SHP77 treated with DMSO at 0.1 percent for 48 hours (cell line): Measurements from ENCODE around the gene HEMGN.
A peak's percentile ranks its signal among the peaks of the same experiment; 100 is the strongest.
"Not testable (repeated sequence)": the region's sequence is repeated elsewhere in the genome, so short reads cannot be mapped to it uniquely, and the experiment has no call there.

Source experiments
- DNase-seq: peaks from one replicate; lab custom pipeline; 2025; lab: John Stamatoyannopoulos, UW

Gene HEMGN

GRCh38 chr9:97963232-97963631, 25.3 kb upstream of the HEMGN start:
- no peak for DNase-seq

DNA sequence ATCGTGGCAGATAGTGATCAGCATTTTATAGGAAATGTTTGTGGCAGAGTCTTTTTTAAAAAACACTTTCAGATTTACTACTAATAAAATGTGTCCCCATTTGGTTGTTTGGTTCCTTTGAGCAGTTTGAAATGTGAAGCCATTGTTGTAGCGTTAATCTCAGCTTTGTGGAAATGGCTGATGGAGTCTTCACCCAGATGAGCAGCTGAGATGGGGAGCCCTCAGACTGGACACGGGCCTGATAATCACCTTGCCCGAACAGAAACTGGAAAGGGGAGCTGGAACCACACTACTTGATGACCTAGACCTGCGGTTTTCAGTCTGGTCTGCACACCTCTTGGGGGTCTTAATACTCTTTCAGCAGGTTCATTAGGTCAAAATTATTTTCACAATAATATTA, 24.6 kb upstream of the HEMGN start:
- no peak for DNase-seq

DNA sequence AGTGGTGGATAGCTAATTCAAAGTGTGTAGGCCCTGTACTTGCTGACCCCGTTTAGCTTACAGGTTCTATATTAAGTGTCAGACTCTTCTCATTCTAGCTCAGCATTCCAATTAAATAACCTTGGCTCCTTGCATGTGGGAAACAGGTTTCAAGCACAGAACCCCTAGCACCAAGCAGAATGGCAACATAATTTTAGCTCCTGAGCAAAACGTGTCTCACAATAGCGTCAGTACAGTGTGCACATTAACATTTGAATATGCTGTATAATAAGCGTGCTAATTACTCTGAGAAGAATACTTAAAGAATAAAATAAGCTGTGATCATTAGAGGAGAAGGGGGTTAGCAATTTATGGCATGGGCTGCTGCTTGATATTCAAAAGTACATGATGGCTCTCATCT, 24.2 kb upstream of the HEMGN start:
- DNase-seq, result no peak

DNA sequence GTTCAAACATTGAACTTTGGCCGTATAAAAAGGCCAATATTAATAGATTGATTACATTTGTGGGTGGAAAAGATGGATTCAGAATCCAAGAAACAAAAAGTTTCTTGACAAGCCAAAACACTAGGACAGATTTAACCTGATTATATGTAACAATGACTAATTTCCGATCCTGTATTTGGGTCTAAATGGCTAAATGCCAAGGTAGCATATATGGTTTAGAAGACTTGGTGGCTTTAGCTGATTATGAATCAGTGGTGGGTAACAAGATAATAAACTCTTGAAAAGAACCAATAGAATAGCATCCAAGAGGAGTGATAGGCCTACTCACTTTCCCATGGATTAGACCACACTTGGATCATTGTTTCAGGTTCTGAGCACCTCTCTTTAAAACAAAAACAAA, 23.4 kb upstream of the HEMGN start:
- DNase-seq, result no peak

GRCh38 chr9:97960678-97961328, 22.8 kb upstream of the HEMGN start:
- not testable (repeated sequence) for DNase-seq

DNA sequence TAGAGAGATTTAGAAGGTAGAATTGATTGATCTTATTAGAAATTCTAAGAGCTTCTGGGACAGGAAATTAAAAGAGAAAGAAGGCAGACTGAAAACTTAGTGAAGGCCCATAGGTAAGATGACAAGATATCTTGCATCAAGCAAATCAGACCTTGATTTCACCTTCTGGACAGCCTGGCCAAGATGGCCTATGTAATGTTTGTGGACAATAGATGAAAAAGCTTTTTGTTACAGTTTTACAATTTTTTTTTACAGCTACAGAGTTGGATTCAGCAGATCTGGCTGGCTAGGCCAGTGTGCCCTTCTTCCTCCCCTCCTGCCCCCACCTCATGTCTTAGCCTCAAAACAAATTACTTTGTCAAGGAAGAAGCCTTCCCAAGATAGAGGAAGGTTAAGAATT, 21.6 kb upstream of the HEMGN start:
- DNase-seq, result no peak

DNA sequence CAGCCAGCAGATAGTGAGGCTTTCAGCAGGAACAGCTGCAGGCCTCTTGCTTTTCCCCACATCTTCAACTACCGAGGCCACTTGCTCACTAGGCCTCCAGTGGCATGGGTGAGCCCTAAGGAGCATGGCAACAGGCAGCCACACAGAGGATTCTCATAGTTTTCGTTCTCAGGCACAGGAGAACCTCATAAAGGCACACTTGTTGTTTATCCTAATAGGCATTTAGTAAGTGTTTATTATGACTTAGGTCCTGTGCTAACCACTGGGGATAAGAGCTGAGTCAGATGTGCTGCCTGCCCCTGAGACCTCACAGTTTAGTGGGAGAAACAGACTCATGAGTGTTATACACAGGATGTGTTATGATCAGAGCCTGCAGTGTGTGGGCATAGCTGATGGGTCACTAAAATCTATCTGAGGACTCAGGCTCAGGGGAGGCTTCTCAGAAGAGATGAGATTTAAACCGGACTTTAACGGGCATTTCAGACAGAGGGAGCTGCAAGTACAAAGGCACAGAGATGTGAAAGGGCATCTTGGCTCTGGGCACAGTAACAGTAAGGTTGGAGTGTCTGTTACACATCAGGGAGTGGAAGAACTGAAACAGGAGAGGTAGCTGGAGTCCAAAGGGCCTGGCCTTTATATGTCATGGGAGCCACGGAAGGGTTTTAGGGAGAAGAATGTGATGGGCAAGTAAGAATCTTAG, 21.0 kb upstream of the HEMGN start:
- DNase-seq, result no peak

- DNase-seq, result no peak
These were observed 18.4 kb upstream of the HEMGN start for GRCh38 chr9:97956331-97956730.

DNA sequence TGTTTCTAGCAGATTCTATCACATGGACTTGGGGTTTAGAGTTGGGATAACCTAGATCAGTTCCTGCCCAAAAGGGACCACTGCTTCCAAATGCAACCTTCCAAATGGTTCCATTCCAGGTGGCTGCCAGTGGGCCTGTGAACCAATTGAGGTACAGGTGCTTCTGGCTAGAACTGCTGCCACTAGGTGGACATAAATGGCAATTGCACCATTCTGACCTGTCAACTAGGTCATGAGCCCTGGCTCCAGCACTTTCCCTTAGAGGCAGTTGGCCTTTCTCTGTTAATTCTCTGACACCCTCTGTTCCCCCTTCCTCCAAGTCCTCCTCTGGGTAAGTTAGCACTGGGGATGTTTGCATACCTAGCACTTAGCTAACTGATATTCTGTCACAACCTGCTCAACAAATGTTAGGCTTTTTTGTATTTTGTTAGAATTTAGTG, 16.6 kb upstream of the HEMGN start:
- DNase-seq, result peak; percentile 59

- DNase-seq, result peak; percentile 65
These were observed 12.9 kb upstream of the HEMGN start for GRCh38 chr9:97950873-97951272.

DNA sequence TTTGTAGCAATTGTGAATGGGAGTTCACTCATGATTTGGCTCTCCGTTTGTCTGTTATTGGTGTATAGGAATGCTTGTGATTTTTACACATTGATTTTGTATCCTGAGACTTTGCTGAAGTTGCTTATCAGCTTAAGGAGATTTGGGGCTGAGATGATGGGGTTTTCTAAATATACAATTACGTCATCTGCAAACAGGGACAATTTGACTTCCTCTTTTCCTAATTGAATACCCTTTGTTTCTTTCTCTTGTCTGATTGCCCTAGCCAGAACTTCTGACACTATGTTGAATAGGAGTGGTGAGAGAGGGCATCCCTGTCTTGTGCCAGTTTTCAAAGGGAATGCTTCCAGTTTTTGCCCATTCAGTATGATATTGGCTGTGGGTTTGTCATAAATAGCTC, 9.1 kb upstream of the HEMGN start:
- DNase-seq, result not testable (repeated sequence)

GRCh38 chr9:97945470-97945869, 7.5 kb upstream of the HEMGN start:
- DNase-seq, result not testable (repeated sequence)

GRCh38 chr9:97944612-97945011, 6.6 kb upstream of the HEMGN start:
- DNase-seq, result no peak

- no peak for DNase-seq
These were observed 5.4 kb upstream of the HEMGN start for GRCh38 chr9:97943308-97943855.

DNA sequence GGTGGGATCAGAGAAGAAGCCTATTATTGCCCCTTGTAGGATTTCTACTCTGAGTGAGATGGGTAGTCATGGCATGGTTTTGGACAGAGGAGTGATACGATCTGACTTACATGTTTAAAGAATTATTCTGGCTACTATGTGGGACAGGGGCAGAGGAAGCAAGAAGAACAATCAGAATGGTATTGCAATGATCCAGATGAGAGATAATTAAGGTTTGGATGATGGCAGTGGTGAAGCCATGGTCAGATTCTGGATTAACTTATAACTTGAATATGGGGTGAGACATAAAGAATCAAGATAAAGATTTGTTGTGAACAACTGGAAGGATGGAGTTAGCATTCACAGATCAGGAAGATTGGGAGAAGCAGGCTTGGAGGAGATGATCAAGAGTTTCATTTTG, 3.4 kb upstream of the HEMGN start:
- DNase-seq, result no peak

- no peak for DNase-seq
These were observed 2.8 kb upstream of the HEMGN start for GRCh38 chr9:97940741-97941140.

GRCh38 chr9:97940233-97940632, 2.3 kb upstream of the HEMGN start:
- no peak for DNase-seq

DNA sequence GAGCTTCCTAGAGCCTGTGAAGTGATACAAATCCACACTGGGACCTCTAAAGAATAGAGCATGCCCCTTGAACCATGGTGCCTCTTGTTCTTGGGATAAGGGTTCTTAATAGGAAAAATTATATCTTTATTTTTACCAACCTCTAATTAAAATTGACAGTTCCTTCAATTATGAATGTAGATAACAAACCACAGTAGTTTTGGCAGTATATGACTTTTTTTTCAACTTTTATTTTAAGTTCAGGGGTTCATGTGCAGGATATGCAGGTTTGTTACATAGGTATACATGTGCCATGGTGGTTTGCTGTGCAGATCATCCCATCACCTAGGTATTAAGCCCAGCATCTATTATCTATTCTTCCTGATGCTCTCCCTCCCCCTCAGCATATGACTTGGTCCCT, 974 bp downstream of the HEMGN start:
- DNase-seq, result no peak

- DNase-seq, result no peak
These were observed 2.7 kb downstream of the HEMGN start for GRCh38 chr9:97935276-97935675.

DNA sequence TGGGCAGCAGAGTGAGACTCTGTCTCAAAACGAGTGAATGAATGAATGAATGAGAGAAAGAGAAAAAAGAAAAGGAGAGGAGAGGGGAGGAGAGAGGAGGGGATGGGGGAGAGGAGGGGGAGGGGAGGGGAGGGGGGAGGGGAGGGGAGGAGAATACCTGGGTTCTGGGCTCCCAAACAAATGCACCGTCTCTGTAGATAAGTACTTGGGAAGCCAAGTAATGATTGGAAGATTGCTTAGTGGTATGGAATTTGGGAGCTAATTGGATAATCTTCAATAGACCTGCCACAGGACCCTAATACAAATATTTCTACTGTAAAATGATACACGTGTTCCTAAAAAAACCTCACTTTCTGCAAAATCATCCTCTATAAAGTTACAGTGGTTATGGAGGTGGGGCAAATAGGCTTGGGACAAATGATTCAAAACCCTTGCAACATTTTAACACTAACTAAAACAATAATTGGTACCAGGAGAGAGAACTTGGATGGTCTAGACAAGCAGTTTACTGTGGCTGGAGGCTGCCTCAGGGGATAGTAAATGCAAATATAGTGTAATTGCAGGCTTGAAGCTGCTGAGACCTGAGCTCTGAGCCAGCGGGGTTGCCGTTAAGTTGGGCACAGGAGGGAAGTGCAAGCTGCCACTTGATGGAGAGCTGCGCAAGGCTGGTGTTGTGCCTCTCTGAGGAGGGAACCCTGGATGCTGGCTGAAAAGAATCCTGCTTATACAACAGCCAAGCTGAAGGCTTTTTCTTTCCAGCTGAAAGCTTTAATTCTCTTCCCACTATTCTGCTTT, 3.5 kb downstream of the HEMGN start:
- DNase-seq, result no peak

DNA sequence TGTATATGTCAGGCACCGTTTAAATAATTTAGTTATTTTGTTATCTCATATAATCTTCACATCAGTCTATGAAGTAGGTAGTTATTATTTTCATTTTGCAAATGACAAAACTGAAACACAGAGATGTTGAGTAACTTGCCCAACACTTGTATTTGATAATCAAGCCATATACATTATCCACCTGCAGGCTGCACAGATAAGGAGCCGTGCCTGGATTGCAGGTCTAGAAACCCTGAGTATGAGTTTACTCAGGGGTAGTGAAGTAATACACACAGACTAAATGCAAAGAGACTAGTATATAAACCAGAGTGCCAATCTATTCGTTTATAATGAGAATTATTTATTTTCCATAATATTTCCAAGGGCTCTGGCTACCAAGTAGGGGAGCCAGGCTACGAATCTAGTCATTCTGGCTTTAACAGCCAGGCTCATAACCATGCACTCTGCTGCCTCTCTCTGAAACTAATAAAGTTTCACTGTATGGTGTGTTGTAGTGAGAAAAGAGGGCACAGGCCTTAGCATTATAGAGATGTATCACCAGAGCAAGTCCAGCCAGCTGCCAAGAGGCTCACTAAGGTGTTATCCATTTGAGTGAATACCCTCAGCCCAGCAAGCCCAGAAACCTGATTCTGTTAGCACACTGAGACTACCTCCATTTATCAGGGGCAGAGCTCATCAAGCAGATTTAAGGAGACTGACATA, 4.5 kb downstream of the HEMGN start:
- no peak for DNase-seq

GRCh38 chr9:97930972-97931371, 7.0 kb downstream of the HEMGN start:
- DNase-seq, result no peak
